Measurements from ENCODE around the gene CDC26.
"Not testable (repeated sequence)": the region's sequence is repeated elsewhere in the genome, so short reads cannot be mapped to it uniquely, and the experiment has no call there.

CDC26 gene

GRCh38 chr9:113261917-113262671, 13.3 kb downstream of the CDC26 start:
- Histone ChIP-seq H3K4me3 (no peak overlapping the region), H3K27ac (no peak overlapping the region), H3K36me3 (peaks cover 92% of the 10 kb centered on the region), H3K9ac (no peak overlapping the region), H3K9me3 (no peaks in the 10 kb centered on the region), H3K4me1 (no peaks in the 10 kb centered on the region), H4K20me1 (no peaks in the 10 kb centered on the region), H3K27me3 (no peaks in the 10 kb centered on the region), H3K4me2 (no peak overlapping the region)
- no peak for TF ChIP-seq Cebpa-rat (IDR thresholded peaks at IDR 0.05)

- Histone ChIP-seq H3K4me1 (no peaks in the 10 kb centered on the region), H3K4me3 (no peak overlapping the region), H3K9ac (no peak overlapping the region), H4K20me1 (no peaks in the 10 kb centered on the region), H3K9me3 (no peaks in the 10 kb centered on the region), H3K27ac (no peak overlapping the region), H3K27me3 (no peaks in the 10 kb centered on the region), H3K36me3 (peaks cover 83% of the 10 kb centered on the region), H3K4me2 (no peak overlapping the region)
- TF ChIP-seq Cebpa-rat (IDR thresholded peaks at IDR 0.05), result no peak
Measured at GRCh38 chr9:113258282-113258681, 17.1 kb downstream of the CDC26 start.

- Histone ChIP-seq H3K4me3 (no peak overlapping the region), H3K27ac (no peak overlapping the region), H3K4me2 (no peak overlapping the region), H3K4me1 (no peaks in the 10 kb centered on the region), H3K36me3 (peaks cover 79% of the 10 kb centered on the region), H4K20me1 (no peaks in the 10 kb centered on the region), H3K9ac (no peak overlapping the region), H3K9me3 (no peaks in the 10 kb centered on the region), H3K27me3 (no peaks in the 10 kb centered on the region)
- no peak for TF ChIP-seq Cebpa-rat (IDR thresholded peaks at IDR 0.05)
Measured at GRCh38 chr9:113257863-113258262, 17.5 kb downstream of the CDC26 start.

- TF ChIP-seq Cebpa-rat (IDR thresholded peaks at IDR 0.05), result no peak
- Histone ChIP-seq H3K9me3 (peaks cover 5% of the 10 kb centered on the region; the same call in 1 of the 2 replicates), H3K9ac (no peak overlapping the region), H4K20me1 (no peaks in the 10 kb centered on the region), H3K4me1 (no peaks in the 10 kb centered on the region), H3K36me3 (peaks cover 55% of the 10 kb centered on the region), H3K27ac (no peak overlapping the region), H3K27me3 (no peaks in the 10 kb centered on the region), H3K4me2 (no peak overlapping the region), H3K4me3 (no peak overlapping the region)
Measured at GRCh38 chr9:113255438-113255837, 19.9 kb downstream of the CDC26 start.

- Histone ChIP-seq H3K4me1 (no peaks in the 10 kb centered on the region), H3K27me3 (no peaks in the 10 kb centered on the region), H4K20me1 (no peaks in the 10 kb centered on the region), H3K36me3 (peaks cover 50% of the 10 kb centered on the region), H3K4me3 (no peak overlapping the region), H3K27ac (no peak overlapping the region), H3K9ac (no peak overlapping the region), H3K4me2 (no peak overlapping the region), H3K9me3 (peaks cover 5% of the 10 kb centered on the region; the same call in 1 of the 2 replicates)
- TF ChIP-seq Cebpa-rat (IDR thresholded peaks at IDR 0.05), result no peak
Measured at GRCh38 chr9:113254991-113255390, 20.4 kb downstream of the CDC26 start.

GRCh38 chr9:113250807-113251206, 24.6 kb downstream of the CDC26 start:
- Histone ChIP-seq H3K27me3 (no peaks in the 10 kb centered on the region), H3K9ac (no peak overlapping the region), H3K9me3 (peaks cover 9% of the 10 kb centered on the region; the same call in 1 of the 2 replicates), H4K20me1 (no peaks in the 10 kb centered on the region), H3K4me1 (no peaks in the 10 kb centered on the region), H3K4me2 (no peak overlapping the region), H3K4me3 (no peak overlapping the region), H3K27ac (no peak overlapping the region), H3K36me3 (peaks cover 10% of the 10 kb centered on the region; the same call in 1 of the 2 replicates)
- no peak for TF ChIP-seq Cebpa-rat (IDR thresholded peaks at IDR 0.05)

GRCh38 chr9:113249661-113250060, 25.7 kb downstream of the CDC26 start:
- not testable (repeated sequence) for H4K20me1 ChIP-seq, H3K36me3 ChIP-seq, H3K9ac ChIP-seq, H3K4me2 ChIP-seq, H3K9me3 ChIP-seq, H3K27me3 ChIP-seq, H3K27ac ChIP-seq, H3K4me1 ChIP-seq, H3K4me3 ChIP-seq

GRCh38 chr9:113247640-113248039, 27.7 kb downstream of the CDC26 start:
- Histone ChIP-seq H3K4me3 (no peak overlapping the region), H3K36me3 (no peaks in the 10 kb centered on the region; the same call in 1 of the 2 replicates), H3K9ac (no peak overlapping the region), H3K4me1 (peaks cover 13% of the 10 kb centered on the region), H3K27me3 (no peaks in the 10 kb centered on the region), H3K4me2 (no peak overlapping the region), H4K20me1 (no peaks in the 10 kb centered on the region), H3K27ac (no peak overlapping the region), H3K9me3 (peaks cover 9% of the 10 kb centered on the region; the same call in 1 of the 2 replicates)
- no peak for TF ChIP-seq Cebpa-rat (IDR thresholded peaks at IDR 0.05)

GRCh38 chr9:113246928-113247327, 28.4 kb downstream of the CDC26 start:
- no peaks in the 10 kb centered on the region for H3K27me3 ChIP-seq
- no peaks in the 10 kb centered on the region for H4K20me1 ChIP-seq
- H3K36me3 ChIP-seq, result no peaks in the 10 kb centered on the region; the same call in 1 of the 2 replicates
- H3K9ac ChIP-seq, result no peak overlapping the region
- TF ChIP-seq Cebpa-rat (IDR thresholded peaks at IDR 0.05), result no peak
- no peak overlapping the region for H3K4me2 ChIP-seq
- no peak overlapping the region for H3K4me3 ChIP-seq
- H3K9me3 ChIP-seq, result peaks cover 9% of the 10 kb centered on the region; the same call in 1 of the 2 replicates
- no peak overlapping the region for H3K27ac ChIP-seq
- H3K4me1 ChIP-seq, result peaks cover 20% of the 10 kb centered on the region

- Histone ChIP-seq H3K4me2 (no peak overlapping the region), H3K4me3 (no peak overlapping the region), H3K36me3 (no peaks in the 10 kb centered on the region; the same call in 1 of the 2 replicates), H3K27ac (no peak overlapping the region), H3K27me3 (no peaks in the 10 kb centered on the region), H3K9me3 (peaks cover 6% of the 10 kb centered on the region; the same call in 1 of the 2 replicates), H4K20me1 (no peaks in the 10 kb centered on the region), H3K4me1 (peaks cover 21% of the 10 kb centered on the region), H3K9ac (no peak overlapping the region)
- no peak for TF ChIP-seq Cebpa-rat (IDR thresholded peaks at IDR 0.05)
Measured at GRCh38 chr9:113245894-113246293, 29.5 kb downstream of the CDC26 start.
